ENCODE results near the gene CDH4. TPM values are rescaled to one million over a fixed set of nuclear protein-coding genes. Genes with fewer than 3 reads are reported as not detected.
A peak's percentile ranks its signal among the peaks of the same experiment; 100 is the strongest.
"Not testable (repeated sequence)": the region's sequence is repeated elsewhere in the genome, so short reads cannot be mapped to it uniquely, and the experiment has no call there.

Gene CDH4
- total RNA-seq, 1 donor from 2014 or later, result 0.23 TPM

GRCh38 chr20:61979090-61979489, 727.0 kb downstream of the CDH4 start:
- DNase-seq (ENCODE audit: low spot score), result no peak
- no peak for TF ChIP-seq CTCF (IDR thresholded peaks at IDR 0.05; ENCODE audit: unreplicated experiment)
- Mint-ChIP-seq H3K27me3 (ENCODE audit: unreplicated experiment) (peaks cover 14% of the 10 kb centered on the region), H3K9me3 (ENCODE audit: unreplicated experiment) (peaks cover 6% of the 10 kb centered on the region), H3K4me3 (ENCODE audit: unreplicated experiment) (no peak overlapping the region), H3K27ac (ENCODE audit: unreplicated experiment) (no peak overlapping the region), H3K4me1 (ENCODE audit: unreplicated experiment) (peaks cover 8% of the 10 kb centered on the region), H3K36me3 (ENCODE audit: low read depth, unreplicated experiment) (peaks cover 20% of the 10 kb centered on the region)

- peaks cover 22% of the 10 kb centered on the region for H3K36me3 Mint-ChIP-seq (ENCODE audit: low read depth, unreplicated experiment)
- no peak overlapping the region for H3K27ac Mint-ChIP-seq (ENCODE audit: unreplicated experiment)
- peaks cover 16% of the 10 kb centered on the region for H3K27me3 Mint-ChIP-seq (ENCODE audit: unreplicated experiment)
Measured at GRCh38 chr20:61979701-61980635, 727.9 kb downstream of the CDH4 start.

GRCh38 chr20:61980647-61981583, 728.9 kb downstream of the CDH4 start:
- Mint-ChIP-seq H3K27me3 (ENCODE audit: unreplicated experiment) (peaks cover 16% of the 10 kb centered on the region), H3K9me3 (ENCODE audit: unreplicated experiment) (peaks cover 6% of the 10 kb centered on the region), H3K27ac (ENCODE audit: unreplicated experiment) (no peak overlapping the region), H3K4me1 (ENCODE audit: unreplicated experiment) (peaks cover 8% of the 10 kb centered on the region), H3K4me3 (ENCODE audit: unreplicated experiment) (peak overlapping the region; percentile 65), H3K36me3 (ENCODE audit: low read depth, unreplicated experiment) (peaks cover 26% of the 10 kb centered on the region)
- no peak for TF ChIP-seq CTCF (IDR thresholded peaks at IDR 0.05; ENCODE audit: unreplicated experiment)
- DNase-seq (ENCODE audit: low spot score), result peak; percentile 46

More at GRCh38 chr20:61979701-61980635, 727.9 kb downstream of the CDH4 start:
- Mint-ChIP-seq H3K9me3 (ENCODE audit: unreplicated experiment) (peaks cover 6% of the 10 kb centered on the region), H3K4me1 (ENCODE audit: unreplicated experiment) (peaks cover 8% of the 10 kb centered on the region), H3K4me3 (ENCODE audit: unreplicated experiment) (no peak overlapping the region)
- no peak for DNase-seq (ENCODE audit: low spot score)
- no peak for TF ChIP-seq CTCF (IDR thresholded peaks at IDR 0.05; ENCODE audit: unreplicated experiment)

- peak overlapping the region; percentile 65 for H3K4me3 Mint-ChIP-seq (ENCODE audit: unreplicated experiment)
- H3K27me3 Mint-ChIP-seq (ENCODE audit: unreplicated experiment), result peaks cover 16% of the 10 kb centered on the region
- not testable (repeated sequence) for H3K27ac Mint-ChIP-seq (ENCODE audit: unreplicated experiment); DNase-seq (ENCODE audit: low spot score); H3K9me3 Mint-ChIP-seq (ENCODE audit: unreplicated experiment); H3K4me1 Mint-ChIP-seq (ENCODE audit: unreplicated experiment)
- H3K36me3 Mint-ChIP-seq (ENCODE audit: low read depth, unreplicated experiment), result peaks cover 30% of the 10 kb centered on the region
Measured at GRCh38 chr20:61981691-61982090, 729.6 kb downstream of the CDH4 start.

- peaks cover 8% of the 10 kb centered on the region for H3K4me1 Mint-ChIP-seq (ENCODE audit: unreplicated experiment)
- H3K4me3 Mint-ChIP-seq (ENCODE audit: unreplicated experiment), result no peak overlapping the region
- peaks cover 17% of the 10 kb centered on the region for H3K27me3 Mint-ChIP-seq (ENCODE audit: unreplicated experiment)
- TF ChIP-seq CTCF (IDR thresholded peaks at IDR 0.05; ENCODE audit: unreplicated experiment), result no peak
- DNase-seq (ENCODE audit: low spot score), result no peak
- H3K27ac Mint-ChIP-seq (ENCODE audit: unreplicated experiment), result no peak overlapping the region
- peaks cover 37% of the 10 kb centered on the region for H3K36me3 Mint-ChIP-seq (ENCODE audit: low read depth, unreplicated experiment)
- H3K9me3 Mint-ChIP-seq (ENCODE audit: unreplicated experiment), result peaks cover 6% of the 10 kb centered on the region
Measured at GRCh38 chr20:61982191-61982950, 730.3 kb downstream of the CDH4 start.

Data from endothelial cell (in vitro differentiated cells).